HCT116 (cell line): ENCODE data around the gene RAPH1. TPM values are rescaled to one million over a fixed set of nuclear protein-coding genes. Genes with fewer than 3 reads are reported as not detected.

Experiments
- ATAC-seq: fragments of 200-7000 bp; cut with Tn5 transposase; 2 replicates; pipeline ENCODE4 v1.9.1; 2020; ENCODE audit warnings: mild to moderate bottlenecking, moderate library complexity
- BruUV-seq: library from RNA; stranded (reverse); fragments of 400-500 nt; replicated peaks from 2 replicates; lab custom pipeline; 2021; lab: Mats Ljungman, UMichigan
- CTCF ChIA-PET: fragments of 300-600 bp; sonication (Branson Sonifier 250); formaldehyde crosslinking; loops from one replicate; lab custom pipeline; 2021; ENCODE audit warnings: antibody characterized with exemption; lab: Charles Lee
- POLR2A ChIA-PET: fragments of 300-600, 350-600 bp; sonication (Branson Sonifier 250); formaldehyde crosslinking; loops from one replicate; lab custom pipeline; 2021; ENCODE audit warnings: antibody characterized with exemption; lab: Charles Lee
- RAD21 ChIA-PET, 2 experiments: fragments of 300-600 bp; sonication (Branson Sonifier 250); formaldehyde crosslinking; loops; one replicate each; lab custom pipeline; 2023; ENCODE audit warnings: low total read pairs in 2 of 2; ENCODE audit not compliant: uncharacterized antibody in 2 of 2, unreplicated experiment in 2 of 2, low non-redundant PET in 1 of 2; lab: Charles Lee
- DNase-seq: peaks from one replicate; pipeline ENCODE4 v3.0.0-alpha.2; 2010; ENCODE audit warnings: low read depth, low spot score
- H2AFZ ChIP-seq: fragments of 200-600 bp; shearing (Covaris generic), sonication (generic); 2 replicates; pipeline ENCODE4 v1.6.1; 2017; ENCODE audit warnings: low read depth, mixed run types, mixed read lengths, antibody characterized with exemption, low read length; ENCODE audit not compliant: poor library complexity, severe bottlenecking
- H3K27ac ChIP-seq: 2 replicates; pipeline ENCODE4 v1.5.1; 2012; ENCODE audit warnings: low read depth, low read length
- H3K27me3 ChIP-seq: fragments of 200-600 bp; sonication (generic); 2 replicates; pipeline ENCODE4 v1.6.1; 2016; ENCODE audit warnings: mixed run types, low read length, mixed read lengths; ENCODE audit not compliant: insufficient read depth
- H3K36me3 ChIP-seq, 2 experiments: fragments of 200-500 bp in 1 of 2; fragments of 200-600 bp in 1 of 2; sonication (Bioruptor generic) in 1 of 2; sonication (generic) in 1 of 2; 2 replicates each; pipeline versions ENCODE4 v1.5.1 to v1.6.1; 2014 to 2016; ENCODE audit warnings: low read length in 2 of 2, inconsistent platforms in 1 of 2, mixed read lengths in 1 of 2, mixed run types in 1 of 2; ENCODE audit not compliant: insufficient read depth in 2 of 2, control insufficient read depth in 1 of 2
- H3K4me1 ChIP-seq, 2 experiments: fragments of 200-600 bp in 1 of 2; sonication (generic) in 1 of 2; 2 replicates each; pipeline versions ENCODE4 v1.5.1 to v1.6.1; 2012 to 2017; ENCODE audit warnings: low read length in 2 of 2, inconsistent platforms in 1 of 2, mild to moderate bottlenecking in 1 of 2, mixed read lengths in 1 of 2, mixed run types in 1 of 2, moderate library complexity in 1 of 2; ENCODE audit not compliant: insufficient read depth in 2 of 2, control insufficient read depth in 1 of 2
- H3K4me2 ChIP-seq: fragments of 200-600 bp; sonication (generic); 2 replicates; pipeline ENCODE4 v1.6.1; 2017; ENCODE audit warnings: mixed run types, low read length, mixed read lengths
- H3K4me3 ChIP-seq, 2 experiments: fragments of 200-600 bp in 1 of 2; sonication (generic) in 1 of 2; replicated peaks in 1 of 2; 2 replicates each; pipeline ENCODE4 v1.5.1; 2011 to 2016; ENCODE audit warnings: low read length in 2 of 2, control low read depth in 1 of 2, low read depth in 1 of 2, mild to moderate bottlenecking in 1 of 2, mixed read lengths in 1 of 2, mixed run types in 1 of 2
- H3K79me2 ChIP-seq: fragments of 200-600 bp; sonication (generic); 2 replicates; pipeline ENCODE4 v1.6.1; 2017; ENCODE audit warnings: mild to moderate bottlenecking, mixed run types, low read length, moderate library complexity, mixed read lengths; ENCODE audit not compliant: insufficient read depth
- H3K9ac ChIP-seq: fragments of 200-600 bp; sonication (generic); 2 replicates; pipeline ENCODE4 v1.6.1; 2016; ENCODE audit warnings: low read length, mixed read lengths
- H3K9me2 ChIP-seq: fragments of 200-600 bp; sonication (generic), shearing (Covaris generic); 2 replicates; pipeline ENCODE4 v1.6.1; 2017; ENCODE audit warnings: mixed run types, mild to moderate bottlenecking, moderate library complexity; ENCODE audit not compliant: insufficient read depth
- H3K9me3 ChIP-seq, 2 experiments: fragments of 200-500 bp in 1 of 2; fragments of 200-600 bp in 1 of 2; sonication (Bioruptor generic) in 1 of 2; sonication (generic) in 1 of 2; 2 replicates each; pipeline ENCODE4 v1.6.1; 2014 to 2017; ENCODE audit warnings: low read length in 2 of 2, mixed read lengths in 2 of 2, inconsistent platforms in 1 of 2, low read depth in 1 of 2, mild to moderate bottlenecking in 1 of 2, mixed run types in 1 of 2, moderate library complexity in 1 of 2; ENCODE audit not compliant: control insufficient read depth in 1 of 2, insufficient read depth in 1 of 2
- H4K20me1 ChIP-seq: fragments of 200-600 bp; sonication (generic), shearing (Covaris generic); 2 replicates; pipeline ENCODE4 v1.6.1; 2017; ENCODE audit warnings: mixed run types, mild to moderate bottlenecking, moderate library complexity; ENCODE audit not compliant: insufficient read depth
- CBX3 ChIP-seq: IDR thresholded peaks from 2 replicates; pipeline ENCODE4 v1.6.1; 2012; ENCODE audit warnings: low read depth
- ELF1 ChIP-seq: IDR thresholded peaks from 2 replicates; pipeline ENCODE4 v1.6.1; 2012; ENCODE audit warnings: low read depth, borderline replicate concordance
- FOSL1 ChIP-seq: IDR thresholded peaks from 2 replicates; pipeline ENCODE4 v1.6.1; 2012; ENCODE audit warnings: low read depth
- JUND ChIP-seq: IDR thresholded peaks from 2 replicates; pipeline ENCODE4 v1.6.1; 2012
- POLR2A ChIP-seq: IDR thresholded peaks from 2 replicates; pipeline ENCODE4 v1.7.0; 2011; ENCODE audit warnings: borderline replicate concordance; ENCODE audit not compliant: insufficient read depth, insufficient read length; ENCODE audit errors: extremely low read depth
- RAD21 ChIP-seq: IDR thresholded peaks from 2 replicates; pipeline ENCODE4 v1.6.1; 2012; ENCODE audit warnings: low read depth, mild to moderate bottlenecking
- TCF7L2 ChIP-seq: IDR thresholded peaks from 2 replicates; pipeline ENCODE4 v1.7.0; 2011; ENCODE audit warnings: borderline replicate concordance, inconsistent platforms; ENCODE audit not compliant: insufficient read depth, insufficient read length; ENCODE audit errors: extremely low read depth
- ZFX ChIP-seq: fragments of 450-650 bp; IDR thresholded peaks from 2 replicates; pipeline ENCODE4 v1.6.1; 2017
- ZNF274 ChIP-seq: fragments of 200-500 bp; sonication (Bioruptor generic); IDR thresholded peaks from 2 replicates; pipeline ENCODE4 v1.6.1; 2014; ENCODE audit warnings: mild to moderate bottlenecking, low read depth, low read length, inconsistent platforms
- intact Hi-C: fragments of 100-400 bp; cut with micrococcal nuclease; formaldehyde crosslinking; loops from 2 replicates; pipeline ENCODE4 v1.10.0; 2022
- total RNA-seq: library from RNA; stranded (reverse); gene quantifications from one replicate; pipeline ENCODE4 v1.2.1, GENCODE V29; 2021; ENCODE audit not compliant: unreplicated experiment
- TF ChIP-seq, protein P1 (sequence below), 3 experiments: fragments of 200-600 bp in 1 of 3; sonication (generic) in 1 of 3; IDR thresholded peaks in 2 of 3; conservative IDR thresholded peaks in 1 of 3; 2 replicates each; pipeline ENCODE4 v1.5.1; 2012 to 2017; ENCODE audit warnings: low read depth in 2 of 3, low read length in 2 of 3, antibody characterized with exemption in 1 of 3, borderline replicate concordance in 1 of 3, control low read depth in 1 of 3, mild to moderate bottlenecking in 1 of 3, mixed read lengths in 1 of 3, mixed run types in 1 of 3, moderate library complexity in 1 of 3; ENCODE audit not compliant: insufficient read depth in 1 of 3

The RAPH1 gene
- total RNA-seq, 1 experiment from 2014 or later: 22.3 TPM

DNA sequence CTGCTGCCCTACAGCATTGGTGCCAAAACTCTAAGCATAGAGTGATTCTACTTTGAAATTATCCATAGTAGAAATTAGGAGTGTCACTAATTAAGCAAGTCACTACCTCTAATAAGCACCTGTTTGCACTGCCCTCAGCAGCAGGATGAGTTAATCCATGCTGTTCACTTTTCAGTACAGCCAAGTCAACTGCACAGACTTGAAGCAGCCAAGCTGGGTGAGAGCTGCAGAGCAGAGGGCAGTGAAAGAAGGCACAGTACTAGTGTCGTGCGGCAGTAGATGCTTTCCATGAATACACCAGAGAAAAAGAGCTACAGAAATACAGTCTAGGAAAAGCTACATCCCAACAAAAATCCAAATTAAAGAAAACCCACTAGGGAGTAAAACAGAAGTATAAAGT is 98.6 kb downstream of the RAPH1 start:
- Histone ChIP-seq H3K36me3 (peaks cover 0 to 16% of the 10 kb centered on the region in 2 experiments; a peak in 2 of 4 replicates), H3K4me2 (no peak overlapping the region), H3K9me3 (no peaks in the 10 kb centered on the region), H3K79me2 (no peaks in the 10 kb centered on the region), H3K4me3 (no peak overlapping the region), H3K9me2 (no peaks in the 10 kb centered on the region), H3K27ac (no peak overlapping the region), H3K27me3 (no peaks in the 10 kb centered on the region), H2AFZ (no peak overlapping the region), H4K20me1 (peaks cover under 1% of the 10 kb centered on the region; the same call in 1 of the 2 replicates), H3K9ac (no peak overlapping the region), H3K4me1 (no peaks in the 10 kb centered on the region)
- TF ChIP-seq RAD21 (no peak), FOSL1 (no peak), TCF7L2 (no peak), POLR2A (no peak), JUND (no peak)
- TF ChIP-seq, protein P1, sequence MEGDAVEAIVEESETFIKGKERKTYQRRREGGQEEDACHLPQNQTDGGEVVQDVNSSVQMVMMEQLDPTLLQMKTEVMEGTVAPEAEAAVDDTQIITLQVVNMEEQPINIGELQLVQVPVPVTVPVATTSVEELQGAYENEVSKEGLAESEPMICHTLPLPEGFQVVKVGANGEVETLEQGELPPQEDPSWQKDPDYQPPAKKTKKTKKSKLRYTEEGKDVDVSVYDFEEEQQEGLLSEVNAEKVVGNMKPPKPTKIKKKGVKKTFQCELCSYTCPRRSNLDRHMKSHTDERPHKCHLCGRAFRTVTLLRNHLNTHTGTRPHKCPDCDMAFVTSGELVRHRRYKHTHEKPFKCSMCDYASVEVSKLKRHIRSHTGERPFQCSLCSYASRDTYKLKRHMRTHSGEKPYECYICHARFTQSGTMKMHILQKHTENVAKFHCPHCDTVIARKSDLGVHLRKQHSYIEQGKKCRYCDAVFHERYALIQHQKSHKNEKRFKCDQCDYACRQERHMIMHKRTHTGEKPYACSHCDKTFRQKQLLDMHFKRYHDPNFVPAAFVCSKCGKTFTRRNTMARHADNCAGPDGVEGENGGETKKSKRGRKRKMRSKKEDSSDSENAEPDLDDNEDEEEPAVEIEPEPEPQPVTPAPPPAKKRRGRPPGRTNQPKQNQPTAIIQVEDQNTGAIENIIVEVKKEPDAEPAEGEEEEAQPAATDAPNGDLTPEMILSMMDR (IDR thresholded peaks at IDR 0.05 in 2 of 3, conservative IDR thresholded peaks at IDR 0.05 in 1 of 3; ENCODE audit: borderline replicate concordance in 1 of 3, insufficient read depth in 1 of 3, low read depth in 2 of 3, low read length in 2 of 3): no peak
- DNase-seq (no peak), ATAC-seq (no peak)
- intact Hi-C loops: no loop called here
- ChIA-PET RAD21 (no interaction called here), POLR2A (no interaction called here), CTCF (no interaction called here)
- BruUV-seq: no TSS peak

DNA sequence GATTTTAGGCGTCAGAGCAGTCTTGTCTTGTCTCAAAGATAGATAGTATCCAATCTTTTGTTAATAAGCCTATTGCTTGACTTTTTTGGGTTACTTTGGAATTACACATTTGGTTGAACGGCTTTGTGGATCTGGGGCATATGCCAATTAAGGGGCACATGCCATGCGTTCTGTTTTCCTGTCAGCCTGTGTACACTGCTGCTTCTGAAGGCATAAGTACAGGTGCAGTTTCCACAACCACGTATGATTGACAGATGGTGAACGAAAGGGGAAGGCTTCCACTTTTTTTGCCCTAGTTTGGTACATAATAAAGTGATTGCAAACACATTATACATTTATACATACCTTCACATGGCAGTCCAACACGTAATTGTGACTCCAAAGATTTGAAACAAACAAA is 102.3 kb downstream of the RAPH1 start:
- no peak overlapping the region for H3K9ac ChIP-seq
- intact Hi-C loops: no loop called here
- no peaks in the 10 kb centered on the region for H3K9me2 ChIP-seq
- H3K9me3 ChIP-seq: no peaks in the 10 kb centered on the region
- no peaks in the 10 kb centered on the region for H3K27me3 ChIP-seq
- ChIA-PET POLR2A (no interaction called here), CTCF (no interaction called here), RAD21 (no interaction called here)
- ATAC-seq (no peak), DNase-seq (no peak)
- BruUV-seq: no TSS peak
- no peak overlapping the region for H3K4me3 ChIP-seq
- H4K20me1 ChIP-seq: peaks cover 5% of the 10 kb centered on the region; the same call in 1 of the 2 replicates
- no peak overlapping the region for H2AFZ ChIP-seq
- TF ChIP-seq ELF1 (no peak), CBX3 (no peak), ZFX (no peak), ZNF274 (no peak)
- TF ChIP-seq, protein P1 (IDR thresholded peaks at IDR 0.05 in 2 of 3, conservative IDR thresholded peaks at IDR 0.05 in 1 of 3; ENCODE audit: borderline replicate concordance in 1 of 3, insufficient read depth in 1 of 3, low read depth in 2 of 3, low read length in 2 of 3): no peak
- H3K36me3 ChIP-seq: peaks cover 0 to 12% of the 10 kb centered on the region in 2 experiments; a peak in 2 of 4 replicates
- H3K79me2 ChIP-seq: no peaks in the 10 kb centered on the region
- H3K4me2 ChIP-seq: no peak overlapping the region
- no peaks in the 10 kb centered on the region for H3K4me1 ChIP-seq
- no peak overlapping the region for H3K27ac ChIP-seq
